Astrocyte (in vitro differentiated cells and primary cell): ENCODE measurements around the gene HMGA1. TPM values are rescaled to one million over a fixed set of nuclear protein-coding genes. Genes with fewer than 3 reads are reported as not detected.

Experiments
- DNase-seq: peaks from one replicate; pipeline ENCODE4 v3.0.0-alpha.2; 2010; ENCODE audit warnings: low read depth
- FAIRE-seq: peaks from 2 replicates; lab custom pipeline; 2011; peaks lifted over from hg19 to GRCh38; lab: Jason Lieb, UNC
- H2AFZ ChIP-seq: 2 replicates; pipeline ENCODE4 v1.6.0; 2012; ENCODE audit warnings: low read depth, low read length, inconsistent platforms
- H3K27ac ChIP-seq: 2 replicates; pipeline ENCODE4 v1.5.1; 2011; ENCODE audit warnings: low read depth, low read length, inconsistent platforms
- H3K27me3 ChIP-seq: 2 replicates; pipeline ENCODE4 v1.6.0; 2011; ENCODE audit warnings: low read length, inconsistent platforms; ENCODE audit not compliant: insufficient read depth
- H3K36me3 ChIP-seq: 2 replicates; pipeline ENCODE4 v1.5.1; 2011; ENCODE audit warnings: low read length, inconsistent platforms; ENCODE audit not compliant: insufficient read depth
- H3K4me1 ChIP-seq: 2 replicates; pipeline ENCODE4 v1.5.1; 2011; ENCODE audit warnings: low read length, inconsistent platforms; ENCODE audit not compliant: insufficient read depth
- H3K4me2 ChIP-seq: 2 replicates; pipeline ENCODE4 v1.6.0; 2012; ENCODE audit warnings: low read length, inconsistent platforms
- H3K4me3 ChIP-seq: 2 replicates; pipeline ENCODE4 v1.5.1; 2011; ENCODE audit warnings: low read depth, mild to moderate bottlenecking, low read length, inconsistent platforms; ENCODE audit not compliant: insufficient read depth
- H3K79me2 ChIP-seq: 2 replicates; pipeline ENCODE4 v1.6.0; 2012; ENCODE audit warnings: mild to moderate bottlenecking, low read length, inconsistent platforms; ENCODE audit not compliant: insufficient read depth
- H3K9ac ChIP-seq: 2 replicates; pipeline ENCODE4 v1.6.0; 2012; ENCODE audit warnings: mild to moderate bottlenecking, low read length, inconsistent platforms
- H3K9me3 ChIP-seq: 2 replicates; pipeline ENCODE4 v1.5.1; 2012; ENCODE audit warnings: low read depth, mild to moderate bottlenecking, low read length, inconsistent platforms; ENCODE audit not compliant: insufficient read depth
- H4K20me1 ChIP-seq: 2 replicates; pipeline ENCODE4 v1.6.0; 2012; ENCODE audit warnings: low read length, inconsistent platforms; ENCODE audit not compliant: insufficient read depth
- H3K27ac Mint-ChIP-seq: one replicate; pipeline ENCODE4 v1.8.0; 2021; ENCODE audit warnings: mild to moderate bottlenecking, mixed read lengths; ENCODE audit not compliant: unreplicated experiment
- H3K27me3 Mint-ChIP-seq: one replicate; pipeline ENCODE4 v1.8.0; 2021; ENCODE audit warnings: low read depth, mixed read lengths; ENCODE audit not compliant: unreplicated experiment
- H3K36me3 Mint-ChIP-seq: one replicate; pipeline ENCODE4 v1.8.0; 2021; ENCODE audit warnings: low read depth, mixed read lengths; ENCODE audit not compliant: unreplicated experiment
- H3K4me1 Mint-ChIP-seq: one replicate; pipeline ENCODE4 v1.8.0; 2021; ENCODE audit warnings: low read depth, mixed read lengths; ENCODE audit not compliant: unreplicated experiment
- H3K4me3 Mint-ChIP-seq: one replicate; pipeline ENCODE4 v1.8.0; 2021; ENCODE audit warnings: mild to moderate bottlenecking, moderate library complexity, mixed read lengths; ENCODE audit not compliant: unreplicated experiment
- H3K9me3 Mint-ChIP-seq: one replicate; pipeline ENCODE4 v1.8.0; 2021; ENCODE audit warnings: mild to moderate bottlenecking, mixed read lengths; ENCODE audit not compliant: unreplicated experiment
- CTCF ChIP-seq: IDR thresholded peaks from 2 replicates; pipeline ENCODE4 v1.5.1; 2011; ENCODE audit warnings: low read depth, mild to moderate bottlenecking, inconsistent platforms, low read length, moderate library complexity; ENCODE audit not compliant: insufficient read depth
- EZH2 ChIP-seq: IDR thresholded peaks from 2 replicates; pipeline ENCODE4 v1.6.1; 2012; ENCODE audit warnings: mild to moderate bottlenecking, low read length, inconsistent platforms; ENCODE audit not compliant: insufficient read depth
- total RNA-seq: library from RNA; stranded (reverse); gene quantifications from 2 replicates; pipeline ENCODE4 v1.2.1, GENCODE V29; 2021

HMGA1 gene
- total RNA-seq, 1 donor from 2014 or later: 199 TPM

- no peaks in the 10 kb centered on the region for H3K27me3 Mint-ChIP-seq
- no peak overlapping the region for H3K4me3 ChIP-seq
- no peaks in the 10 kb centered on the region for H3K9me3 Mint-ChIP-seq
Measured at GRCh38 chr6:34274129-34274528, 37.5 kb downstream of the HMGA1 start.

DNA sequence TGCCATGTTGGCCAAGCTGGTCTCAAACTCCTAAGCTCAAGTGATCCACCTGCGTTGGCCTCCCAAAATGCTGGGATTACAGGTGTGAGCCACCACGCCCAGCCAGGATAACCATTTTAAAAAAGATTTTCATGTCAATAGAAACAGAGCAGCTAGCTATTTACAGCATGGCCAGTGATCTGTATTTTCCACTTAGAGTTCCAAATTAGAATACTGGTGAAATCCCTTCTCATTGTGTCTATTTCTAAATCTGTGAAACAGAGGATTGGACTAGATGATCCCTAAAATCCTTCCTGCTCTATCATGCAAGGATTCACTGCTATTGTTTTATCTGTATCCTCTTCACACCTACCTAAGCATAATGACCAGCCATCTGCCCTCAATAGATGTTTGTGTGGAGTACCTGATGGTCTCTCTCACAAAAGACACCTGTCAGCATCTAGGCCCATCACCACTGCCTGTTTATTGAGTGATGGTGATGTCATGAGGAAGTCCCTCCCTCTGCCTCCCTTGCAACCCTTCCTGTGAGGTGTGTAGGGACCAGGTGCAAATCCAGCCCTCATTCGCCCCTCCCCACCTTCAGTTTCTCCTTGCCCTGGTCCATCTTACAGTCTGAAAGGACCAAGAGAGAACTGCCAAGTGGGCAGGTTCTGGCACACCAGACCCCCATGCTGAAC lies 38.6 kb downstream of the HMGA1 start:
- no peaks in the 10 kb centered on the region for H3K79me2 ChIP-seq
- no peaks in the 10 kb centered on the region for H3K9me3 ChIP-seq
- DNase-seq (no peak), FAIRE-seq (no peak)
- H2AFZ ChIP-seq: no peak overlapping the region
- Mint-ChIP-seq H3K27me3 (no peaks in the 10 kb centered on the region), H3K27ac (no peak overlapping the region), H3K4me3 (no peak overlapping the region), H3K4me1 (peaks cover 2% of the 10 kb centered on the region), H3K36me3 (peaks cover 28% of the 10 kb centered on the region), H3K9me3 (no peaks in the 10 kb centered on the region)
- TF ChIP-seq CTCF (no peak), EZH2 (no peak)
- no peak overlapping the region for H3K9ac ChIP-seq
- no peaks in the 10 kb centered on the region for H3K4me1 ChIP-seq
- no peaks in the 10 kb centered on the region for H3K36me3 ChIP-seq
- H3K4me2 ChIP-seq: no peak overlapping the region
- H3K27me3 ChIP-seq: no peaks in the 10 kb centered on the region
- H4K20me1 ChIP-seq: peaks cover 3% of the 10 kb centered on the region
- H3K4me3 ChIP-seq: no peak overlapping the region
- no peak overlapping the region for H3K27ac ChIP-seq

More at GRCh38 chr6:34274129-34274528, 37.5 kb downstream of the HMGA1 start:
- no peak overlapping the region for H3K4me2 ChIP-seq
- H3K27ac ChIP-seq: no peak overlapping the region
- Mint-ChIP-seq H3K4me3 (no peak overlapping the region), H3K27ac (no peak overlapping the region), H3K4me1 (peaks cover 2% of the 10 kb centered on the region), H3K36me3 (peaks cover 20% of the 10 kb centered on the region)
- FAIRE-seq (no peak), DNase-seq (no peak)
- H3K36me3 ChIP-seq: no peaks in the 10 kb centered on the region
- TF ChIP-seq CTCF (no peak), EZH2 (no peak)
- H3K9ac ChIP-seq: no peak overlapping the region
- H3K9me3 ChIP-seq: no peaks in the 10 kb centered on the region
- no peaks in the 10 kb centered on the region for H4K20me1 ChIP-seq
- H2AFZ ChIP-seq: no peak overlapping the region
- H3K4me1 ChIP-seq: no peaks in the 10 kb centered on the region
- no peaks in the 10 kb centered on the region for H3K79me2 ChIP-seq
- no peaks in the 10 kb centered on the region for H3K27me3 ChIP-seq

GRCh38 chr6:34276191-34276590 lies 39.5 kb downstream of the HMGA1 start:
- H3K9me3 Mint-ChIP-seq: no peaks in the 10 kb centered on the region
- DNase-seq (no peak), FAIRE-seq (no peak)
- Histone ChIP-seq H2AFZ (no peak overlapping the region), H3K27me3 (no peaks in the 10 kb centered on the region), H3K4me2 (no peak overlapping the region), H3K9me3 (no peaks in the 10 kb centered on the region), H3K27ac (no peak overlapping the region), H3K4me3 (no peak overlapping the region), H3K79me2 (no peaks in the 10 kb centered on the region), H3K36me3 (no peaks in the 10 kb centered on the region), H3K4me1 (no peaks in the 10 kb centered on the region), H3K9ac (no peak overlapping the region), H4K20me1 (peaks cover 3% of the 10 kb centered on the region)
- H3K4me3 Mint-ChIP-seq: no peak overlapping the region
- H3K27ac Mint-ChIP-seq: no peak overlapping the region
- H3K27me3 Mint-ChIP-seq: no peaks in the 10 kb centered on the region
- peaks cover 2% of the 10 kb centered on the region for H3K4me1 Mint-ChIP-seq
- no peak for TF ChIP-seq EZH2
- no peak for TF ChIP-seq CTCF
- peaks cover 33% of the 10 kb centered on the region for H3K36me3 Mint-ChIP-seq
